HEK293 (cell line): Measurements from ENCODE around the gene TFAP2E.

Experiments
- CTCF ChIA-PET: fragments of 350-600 bp; formaldehyde crosslinking; extraction: SDS; loops from one replicate; lab custom pipeline; 2021; ENCODE audit warnings: antibody characterized with exemption; lab: Yijun Ruan, JAX
- POLR2A ChIA-PET: fragments of 300-600 bp; formaldehyde crosslinking; extraction: SDS; loops from one replicate; lab custom pipeline; 2020; ENCODE audit warnings: antibody characterized with exemption, inconsistent platforms; lab: Yijun Ruan, JAX
- H3K27ac ChIP-seq: fragments of 200-500 bp; sonication (Bioruptor generic); 2 replicates; pipeline ENCODE4 v1.5.1; 2014; ENCODE audit warnings: low read depth, low read length, control low read depth, inconsistent platforms; ENCODE audit errors: extremely low read depth
- H3K36me3 ChIP-seq, 2 experiments: fragments of 200-500 bp in 1 of 2; sonication (Bioruptor generic) in 1 of 2; 1 replicate in 1 of 2; 2 replicates in 1 of 2; pipeline ENCODE4 v1.5.1; 2014 to 2017; ENCODE audit warnings: inconsistent platforms in 2 of 2, low read length in 2 of 2; ENCODE audit not compliant: control insufficient read depth in 2 of 2, insufficient read depth in 1 of 2
- H3K4me1 ChIP-seq: fragments of 200-500 bp; sonication (Bioruptor generic); 2 replicates; pipeline ENCODE4 v1.5.1; 2014; ENCODE audit warnings: mild to moderate bottlenecking, low read length, inconsistent platforms; ENCODE audit not compliant: control insufficient read depth, insufficient read depth
- H3K4me3 ChIP-seq: 2 replicates; pipeline ENCODE4 v1.5.1; 2011; ENCODE audit warnings: low read depth, mild to moderate bottlenecking, control low read depth, low read length, moderate library complexity
- H3K9me3 ChIP-seq: fragments of 200-500 bp; sonication (Bioruptor generic); 2 replicates; pipeline ENCODE4 v1.5.1; 2014; ENCODE audit warnings: low read depth, low read length, inconsistent platforms; ENCODE audit not compliant: control insufficient read depth, insufficient read depth
- EGR2 ChIP-seq: fragments of 450-650 bp; formaldehyde crosslinking; IDR thresholded peaks from 2 replicates; pipeline ENCODE4 v1.5.1; 2016; ENCODE audit warnings: low read depth, missing biosample characterization, missing genetic modification characterization
- MEIS1 ChIP-seq: sonication (generic); formaldehyde crosslinking; IDR thresholded peaks from 2 replicates; pipeline ENCODE4 v1.8.1; 2022; ENCODE audit warnings: missing genetic modification reagents, mild to moderate bottlenecking, borderline replicate concordance
- MYNN ChIP-seq: fragments of 450-650 bp; formaldehyde crosslinking; IDR thresholded peaks from 2 replicates; pipeline ENCODE4 v1.5.1; 2016; ENCODE audit warnings: missing biosample characterization, missing genetic modification characterization, borderline replicate concordance
- ZFHX2 ChIP-seq: fragments of 450-650 bp; formaldehyde crosslinking; conservative IDR thresholded peaks from 2 replicates; pipeline ENCODE4 v1.5.1; 2016; ENCODE audit warnings: missing biosample characterization, missing genetic modification characterization
- ZNF37A ChIP-seq: fragments of 450-650 bp; IDR thresholded peaks from 2 replicates; pipeline ENCODE4 v1.5.1; 2018; ENCODE audit warnings: missing biosample characterization, missing genetic modification characterization
- ZNF391 ChIP-seq: fragments of 450-650 bp; formaldehyde crosslinking; IDR thresholded peaks from 2 replicates; pipeline ENCODE4 v1.5.1; 2016; ENCODE audit warnings: low read depth, missing biosample characterization, missing genetic modification characterization, borderline replicate concordance
- ZNF561 ChIP-seq: fragments of 450-650 bp; IDR thresholded peaks from 2 replicates; pipeline ENCODE4 v1.5.1; 2018; ENCODE audit warnings: missing biosample characterization, missing genetic modification characterization, borderline replicate concordance
- ZNF629 ChIP-seq: fragments of 450-650 bp; formaldehyde crosslinking; IDR thresholded peaks from 2 replicates; pipeline ENCODE4 v1.5.1; 2017; ENCODE audit warnings: missing biosample characterization, missing genetic modification characterization
- ZNF76 ChIP-seq: fragments of 450-650 bp; formaldehyde crosslinking; IDR thresholded peaks from 2 replicates; pipeline ENCODE4; 2016; ENCODE audit warnings: low read depth, missing biosample characterization, missing genetic modification characterization, borderline replicate concordance
- ZNF792 ChIP-seq: fragments of 450-650 bp; formaldehyde crosslinking; IDR thresholded peaks from 2 replicates; pipeline ENCODE4 v1.5.1; 2016; ENCODE audit warnings: missing biosample characterization, missing genetic modification characterization
- TF ChIP-seq, protein P1 (sequence below): fragments of 450-650 bp; formaldehyde crosslinking; IDR thresholded peaks from 2 replicates; pipeline ENCODE4 v1.5.1; 2016; ENCODE audit warnings: missing biosample characterization, missing genetic modification characterization
- TF ChIP-seq, protein P2 (sequence below): fragments of 450-650 bp; formaldehyde crosslinking; IDR thresholded peaks from 2 replicates; pipeline ENCODE4 v1.5.1; 2017; ENCODE audit warnings: missing biosample characterization, missing genetic modification characterization
- TF ChIP-seq, protein P3 (sequence below): fragments of 450-650 bp; formaldehyde crosslinking; IDR thresholded peaks from 2 replicates; pipeline ENCODE4 v1.5.1; 2016; ENCODE audit warnings: missing biosample characterization, missing genetic modification characterization

The TFAP2E gene

DNA sequence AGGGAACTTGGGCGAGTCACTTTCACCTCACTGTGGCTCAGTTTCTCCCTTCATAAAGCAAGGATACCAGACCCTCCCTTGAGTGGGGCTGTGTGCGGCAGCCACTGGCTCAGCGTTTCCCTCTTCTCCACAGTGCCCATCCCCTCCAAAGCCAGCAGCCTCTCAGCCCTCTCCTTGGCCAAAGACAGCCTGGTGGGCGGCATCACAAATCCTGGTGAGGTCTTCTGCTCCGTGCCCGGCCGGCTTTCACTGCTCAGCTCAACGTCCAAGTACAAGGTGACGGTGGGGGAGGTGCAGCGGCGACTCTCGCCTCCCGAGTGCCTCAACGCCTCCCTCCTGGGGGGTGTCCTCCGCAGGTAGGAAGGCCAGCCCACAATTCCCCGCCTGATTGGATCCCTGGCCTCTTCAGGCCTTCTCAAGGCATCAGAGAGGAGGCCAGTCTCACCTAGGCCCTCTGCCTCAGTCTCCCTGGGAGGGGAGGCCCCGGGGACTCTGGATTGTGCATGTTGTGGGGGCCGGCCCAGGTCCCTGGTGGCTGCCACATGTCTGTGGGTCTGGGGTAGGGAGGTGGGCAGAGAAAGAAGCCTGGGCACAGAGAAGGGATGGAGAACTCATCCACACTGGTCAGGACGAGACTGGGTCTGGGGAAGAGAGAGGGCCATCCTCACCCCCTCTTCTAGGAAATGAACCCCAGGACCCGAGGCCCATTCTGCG is 15.2 kb downstream of the TFAP2E start:
- no peak for TF ChIP-seq ZNF391 (tag by site-specific recombination)

DNA sequence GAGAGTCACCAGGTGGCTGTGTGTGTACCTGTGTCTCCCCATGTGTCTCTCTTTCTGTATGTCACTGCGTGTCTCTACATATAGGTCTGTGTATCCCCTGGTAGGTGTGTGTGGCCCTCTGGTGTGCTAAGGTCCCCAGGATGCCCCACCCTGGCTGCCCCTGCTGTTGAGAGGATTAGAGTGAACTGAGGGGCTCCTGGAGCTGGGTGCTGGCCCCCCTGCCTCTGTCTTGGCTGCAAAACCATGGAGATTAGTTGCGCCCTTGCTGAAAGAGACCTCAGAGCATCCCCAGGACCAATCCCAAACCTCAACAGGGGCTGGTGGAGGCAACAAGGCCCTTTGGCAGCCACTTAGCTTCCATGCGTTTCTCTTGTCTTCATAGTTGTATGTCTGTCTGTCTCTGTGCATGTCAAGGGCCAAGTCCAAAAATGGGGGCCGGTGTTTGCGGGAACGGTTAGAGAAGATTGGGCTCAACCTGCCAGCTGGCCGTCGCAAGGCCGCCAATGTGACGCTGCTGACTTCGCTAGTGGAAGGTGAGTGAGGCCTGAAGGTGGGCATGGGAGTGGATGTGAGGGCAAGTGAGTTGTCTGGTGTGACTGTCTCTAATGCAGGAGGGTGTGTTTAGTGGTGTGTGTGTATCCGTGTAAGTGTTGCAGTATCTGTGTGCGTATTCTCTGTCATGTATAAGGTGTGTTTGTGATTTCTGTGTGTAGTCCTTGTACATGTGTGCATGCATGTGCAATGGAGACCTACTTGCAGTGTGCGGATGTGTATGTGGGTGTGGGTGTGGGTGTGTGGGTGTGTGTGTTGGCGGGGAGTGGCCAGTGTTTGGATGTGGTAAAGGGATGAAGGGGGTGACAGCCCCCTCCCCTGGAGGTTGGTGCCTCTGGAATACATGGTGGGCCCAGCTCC is 16.7 kb downstream of the TFAP2E start:
- CTCF ChIA-PET = no interaction called here
- Histone ChIP-seq H3K4me3 (no peak overlapping the region), H3K4me1 (no peaks in the 10 kb centered on the region), H3K9me3 (no peaks in the 10 kb centered on the region), H3K27ac (no peak overlapping the region), H3K36me3 (peaks cover 0 to 12% of the 10 kb centered on the region in 2 experiments; a peak in 1 of 3 replicates)
- POLR2A ChIA-PET = interaction anchor here (0.7 to 1.4 kb wide), 2 partner anchors 34 to 180 kb away, joined by 3 to 4 read pairs; partner anchors contain the start of gene CLSPN
- TF ChIP-seq, protein P1, sequence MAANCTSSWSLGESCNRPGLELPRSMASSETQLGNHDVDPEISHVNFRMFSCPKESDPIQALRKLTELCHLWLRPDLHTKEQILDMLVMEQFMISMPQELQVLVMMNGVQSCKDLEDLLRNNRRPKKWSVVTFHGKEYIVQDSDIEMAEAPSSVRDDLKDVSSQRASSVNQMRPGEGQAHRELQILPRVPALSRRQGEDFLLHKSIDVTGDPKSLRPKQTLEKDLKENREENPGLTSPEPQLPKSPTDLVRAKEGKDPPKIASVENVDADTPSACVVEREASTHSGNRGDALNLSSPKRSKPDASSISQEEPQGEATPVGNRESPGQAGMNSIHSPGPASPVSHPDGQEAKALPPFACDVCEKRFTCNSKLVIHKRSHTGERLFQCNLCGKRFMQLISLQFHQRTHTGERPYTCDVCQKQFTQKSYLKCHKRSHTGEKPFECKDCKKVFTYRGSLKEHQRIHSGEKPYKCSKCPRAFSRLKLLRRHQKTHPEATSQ (tag by site-specific recombination) = no peak
- TF ChIP-seq ZNF76 (tag by site-specific recombination) (no peak), EGR2 (tag by site-specific recombination) (peak; percentile 95), ZNF561 (tag by site-specific recombination) (no peak), MYNN (tag by site-specific recombination) (no peak), ZNF37A (tag by site-specific recombination) (no peak), MEIS1 (no peak), ZNF629 (tag by site-specific recombination) (no peak), ZFHX2 (tag by site-specific recombination) (peak; percentile 87)
- TF ChIP-seq, protein P2, sequence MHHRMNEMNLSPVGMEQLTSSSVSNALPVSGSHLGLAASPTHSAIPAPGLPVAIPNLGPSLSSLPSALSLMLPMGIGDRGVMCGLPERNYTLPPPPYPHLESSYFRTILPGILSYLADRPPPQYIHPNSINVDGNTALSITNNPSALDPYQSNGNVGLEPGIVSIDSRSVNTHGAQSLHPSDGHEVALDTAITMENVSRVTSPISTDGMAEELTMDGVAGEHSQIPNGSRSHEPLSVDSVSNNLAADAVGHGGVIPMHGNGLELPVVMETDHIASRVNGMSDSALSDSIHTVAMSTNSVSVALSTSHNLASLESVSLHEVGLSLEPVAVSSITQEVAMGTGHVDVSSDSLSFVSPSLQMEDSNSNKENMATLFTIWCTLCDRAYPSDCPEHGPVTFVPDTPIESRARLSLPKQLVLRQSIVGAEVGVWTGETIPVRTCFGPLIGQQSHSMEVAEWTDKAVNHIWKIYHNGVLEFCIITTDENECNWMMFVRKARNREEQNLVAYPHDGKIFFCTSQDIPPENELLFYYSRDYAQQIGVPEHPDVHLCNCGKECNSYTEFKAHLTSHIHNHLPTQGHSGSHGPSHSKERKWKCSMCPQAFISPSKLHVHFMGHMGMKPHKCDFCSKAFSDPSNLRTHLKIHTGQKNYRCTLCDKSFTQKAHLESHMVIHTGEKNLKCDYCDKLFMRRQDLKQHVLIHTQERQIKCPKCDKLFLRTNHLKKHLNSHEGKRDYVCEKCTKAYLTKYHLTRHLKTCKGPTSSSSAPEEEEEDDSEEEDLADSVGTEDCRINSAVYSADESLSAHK (tag by site-specific recombination) = no peak

More for the DNA sequence above, 15.2 kb downstream of the TFAP2E start:
- no peak overlapping the region for H3K27ac ChIP-seq
- H3K4me3 ChIP-seq = no peak overlapping the region
- ChIA-PET CTCF (interaction anchor here (0.6 kb wide), 1 partner anchor 36 kb away, joined by 7 read pairs; no protein-coding TSS in a partner anchor), POLR2A (no interaction called here)
- no peaks in the 10 kb centered on the region for H3K9me3 ChIP-seq
- H3K36me3 ChIP-seq = peaks cover 0 to 12% of the 10 kb centered on the region in 2 experiments; a peak in 1 of 3 replicates
- no peaks in the 10 kb centered on the region for H3K4me1 ChIP-seq

DNA sequence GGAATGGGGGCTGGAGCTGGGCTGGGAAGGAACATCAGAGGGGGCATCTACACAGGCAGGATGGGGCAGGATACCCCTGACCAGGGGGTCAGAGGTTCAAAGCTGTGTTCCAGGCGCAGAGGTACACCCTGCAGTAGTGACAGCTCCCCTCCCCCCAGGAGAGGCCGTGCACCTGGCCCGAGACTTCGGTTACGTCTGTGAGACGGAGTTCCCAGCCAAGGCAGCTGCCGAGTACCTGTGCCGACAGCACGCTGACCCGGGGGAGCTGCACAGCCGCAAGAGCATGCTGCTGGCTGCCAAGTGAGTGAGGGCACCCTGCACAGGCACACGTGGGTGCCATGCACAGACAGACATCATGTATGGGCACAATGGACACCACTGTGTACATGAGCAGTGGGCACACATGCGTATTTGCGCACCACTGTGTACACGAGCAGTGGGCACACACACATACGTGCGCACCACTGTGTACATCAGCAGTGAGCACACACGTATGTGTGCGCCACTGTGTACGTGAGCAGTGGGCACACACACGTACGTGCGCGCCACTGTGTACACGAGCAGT is 17.4 kb downstream of the TFAP2E start:
- TF ChIP-seq, protein P3, sequence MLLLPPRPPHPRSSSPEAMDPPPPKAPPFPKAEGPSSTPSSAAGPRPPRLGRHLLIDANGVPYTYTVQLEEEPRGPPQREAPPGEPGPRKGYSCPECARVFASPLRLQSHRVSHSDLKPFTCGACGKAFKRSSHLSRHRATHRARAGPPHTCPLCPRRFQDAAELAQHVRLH (tag by site-specific recombination) = no peak
- 0 out of 2 replicates have a peak, but pooled peaks have one; percentile 32 for TF ChIP-seq ZNF792 (tag by site-specific recombination)

More for the DNA sequence above, 17.4 kb downstream of the TFAP2E start:
- Histone ChIP-seq H3K9me3 (no peaks in the 10 kb centered on the region), H3K4me3 (no peak overlapping the region), H3K36me3 (peaks cover 0 to 15% of the 10 kb centered on the region in 2 experiments; a peak in 1 of 3 replicates), H3K4me1 (no peaks in the 10 kb centered on the region), H3K27ac (no peak overlapping the region)
- CTCF ChIA-PET = interaction anchor here (0.7 kb wide), 1 partner anchor 125 kb away, joined by 4 read pairs; no protein-coding TSS in a partner anchor
- POLR2A ChIA-PET = interaction anchor here (1.4 kb wide), 1 partner anchor 179 kb away, joined by 4 read pairs; the partner anchor contains the start of gene CLSPN
